ENCODE data around the gene TPM2. TPM values are rescaled to one million over a fixed set of nuclear protein-coding genes. Genes with fewer than 3 reads are reported as not detected.

The TPM2 gene
- total and polyA plus RNA-seq, 9 of the 15 experiments (the other 6 are each of a cell fraction or from before 2014, with no cell fraction given): 0.28 to 16.1 (median 4.5) TPM

DNA sequence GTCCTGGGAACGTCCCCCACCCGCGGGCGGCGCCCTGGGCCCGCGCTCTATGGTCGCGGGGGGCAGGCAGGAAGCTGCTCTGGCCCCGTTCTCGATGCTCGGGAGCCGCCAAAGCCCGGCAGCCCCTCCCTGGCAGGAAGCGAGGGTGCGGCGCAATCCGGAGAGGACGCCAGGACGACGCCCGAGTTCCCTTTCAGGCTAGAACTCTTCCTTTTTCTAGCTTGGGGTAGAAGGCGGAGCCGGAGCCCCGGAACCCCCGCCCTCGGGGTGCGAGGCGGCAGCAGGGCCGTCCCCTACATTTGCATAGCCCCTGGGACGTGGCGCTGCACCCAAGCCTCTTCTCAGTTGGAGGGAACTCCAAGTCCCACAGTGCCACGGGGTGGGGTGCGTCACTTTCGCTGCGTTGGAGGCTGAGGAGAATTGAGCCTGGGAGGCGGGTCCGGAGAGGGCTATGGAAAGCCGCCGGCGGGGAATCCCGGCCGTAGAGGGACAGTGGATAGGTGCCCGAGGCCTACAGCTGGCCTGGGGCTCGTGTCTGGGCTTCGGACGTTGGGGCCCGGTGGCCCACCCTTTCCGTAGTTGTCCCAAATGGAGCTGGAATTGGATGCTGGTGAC, 42.6 kb upstream of the TPM2 start, which contains the start of the genes CREB3 and TLN1 (continued):
- peak in 1 of 3 experiments; percentile 40 for TF ChIP-seq YY1 (IDR thresholded peaks at IDR 0.05; ENCODE audit: borderline replicate concordance in 1 of 3, control insufficient read depth in 1 of 3, extremely low read depth in 1 of 3, insufficient read depth in 3 of 3, insufficient read length in 1 of 3, insufficient replicate concordance in 2 of 3, low read depth in 1 of 3, low read length in 2 of 3)
- TF ChIP-seq NR2C1 (IDR thresholded peaks at IDR 0.05): no peak
- peak; percentile 45 for TF ChIP-seq NR2C1 (tag; IDR thresholded peaks at IDR 0.05)
- no peak for TF ChIP-seq ZBED1 (IDR thresholded peaks at IDR 0.05)
- no peak for TF ChIP-seq MAFK (IDR thresholded peaks at IDR 0.05; ENCODE audit: low read length)
- TF ChIP-seq, protein P1, sequence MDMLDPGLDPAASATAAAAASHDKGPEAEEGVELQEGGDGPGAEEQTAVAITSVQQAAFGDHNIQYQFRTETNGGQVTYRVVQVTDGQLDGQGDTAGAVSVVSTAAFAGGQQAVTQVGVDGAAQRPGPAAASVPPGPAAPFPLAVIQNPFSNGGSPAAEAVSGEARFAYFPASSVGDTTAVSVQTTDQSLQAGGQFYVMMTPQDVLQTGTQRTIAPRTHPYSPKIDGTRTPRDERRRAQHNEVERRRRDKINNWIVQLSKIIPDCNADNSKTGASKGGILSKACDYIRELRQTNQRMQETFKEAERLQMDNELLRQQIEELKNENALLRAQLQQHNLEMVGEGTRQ (CRISPR knock-in tag; IDR thresholded peaks at IDR 0.05): no peak
- no peak for TF ChIP-seq ZNF274 (IDR thresholded peaks at IDR 0.05; ENCODE audit: borderline replicate concordance, low read depth, low read length)
- TF ChIP-seq, protein P2, sequence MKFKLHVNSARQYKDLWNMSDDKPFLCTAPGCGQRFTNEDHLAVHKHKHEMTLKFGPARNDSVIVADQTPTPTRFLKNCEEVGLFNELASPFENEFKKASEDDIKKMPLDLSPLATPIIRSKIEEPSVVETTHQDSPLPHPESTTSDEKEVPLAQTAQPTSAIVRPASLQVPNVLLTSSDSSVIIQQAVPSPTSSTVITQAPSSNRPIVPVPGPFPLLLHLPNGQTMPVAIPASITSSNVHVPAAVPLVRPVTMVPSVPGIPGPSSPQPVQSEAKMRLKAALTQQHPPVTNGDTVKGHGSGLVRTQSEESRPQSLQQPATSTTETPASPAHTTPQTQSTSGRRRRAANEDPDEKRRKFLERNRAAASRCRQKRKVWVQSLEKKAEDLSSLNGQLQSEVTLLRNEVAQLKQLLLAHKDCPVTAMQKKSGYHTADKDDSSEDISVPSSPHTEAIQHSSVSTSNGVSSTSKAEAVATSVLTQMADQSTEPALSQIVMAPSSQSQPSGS (CRISPR knock-in tag; IDR thresholded peaks at IDR 0.05): no peak
- peak; percentile 80 for TF ChIP-seq SP1 (CRISPR knock-in tag; IDR thresholded peaks at IDR 0.05)
- TF ChIP-seq, protein P3, sequence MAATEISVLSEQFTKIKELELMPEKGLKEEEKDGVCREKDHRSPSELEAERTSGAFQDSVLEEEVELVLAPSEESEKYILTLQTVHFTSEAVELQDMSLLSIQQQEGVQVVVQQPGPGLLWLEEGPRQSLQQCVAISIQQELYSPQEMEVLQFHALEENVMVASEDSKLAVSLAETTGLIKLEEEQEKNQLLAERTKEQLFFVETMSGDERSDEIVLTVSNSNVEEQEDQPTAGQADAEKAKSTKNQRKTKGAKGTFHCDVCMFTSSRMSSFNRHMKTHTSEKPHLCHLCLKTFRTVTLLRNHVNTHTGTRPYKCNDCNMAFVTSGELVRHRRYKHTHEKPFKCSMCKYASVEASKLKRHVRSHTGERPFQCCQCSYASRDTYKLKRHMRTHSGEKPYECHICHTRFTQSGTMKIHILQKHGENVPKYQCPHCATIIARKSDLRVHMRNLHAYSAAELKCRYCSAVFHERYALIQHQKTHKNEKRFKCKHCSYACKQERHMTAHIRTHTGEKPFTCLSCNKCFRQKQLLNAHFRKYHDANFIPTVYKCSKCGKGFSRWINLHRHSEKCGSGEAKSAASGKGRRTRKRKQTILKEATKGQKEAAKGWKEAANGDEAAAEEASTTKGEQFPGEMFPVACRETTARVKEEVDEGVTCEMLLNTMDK (IDR thresholded peaks at IDR 0.05; ENCODE audit: borderline replicate concordance, insufficient read depth, low read depth, low read length, poor library complexity, severe bottlenecking): peak; percentile 88
- TF ChIP-seq HMGN3 (IDR thresholded peaks at IDR 0.05; ENCODE audit: borderline replicate concordance, extremely low read depth, insufficient read length, low read depth, low read length): peak; percentile 60
- TF ChIP-seq, protein P4, sequence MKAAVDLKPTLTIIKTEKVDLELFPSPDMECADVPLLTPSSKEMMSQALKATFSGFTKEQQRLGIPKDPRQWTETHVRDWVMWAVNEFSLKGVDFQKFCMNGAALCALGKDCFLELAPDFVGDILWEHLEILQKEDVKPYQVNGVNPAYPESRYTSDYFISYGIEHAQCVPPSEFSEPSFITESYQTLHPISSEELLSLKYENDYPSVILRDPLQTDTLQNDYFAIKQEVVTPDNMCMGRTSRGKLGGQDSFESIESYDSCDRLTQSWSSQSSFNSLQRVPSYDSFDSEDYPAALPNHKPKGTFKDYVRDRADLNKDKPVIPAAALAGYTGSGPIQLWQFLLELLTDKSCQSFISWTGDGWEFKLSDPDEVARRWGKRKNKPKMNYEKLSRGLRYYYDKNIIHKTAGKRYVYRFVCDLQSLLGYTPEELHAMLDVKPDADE (conservative IDR thresholded peaks at IDR 0.05; ENCODE audit: control insufficient read depth, low read depth, low read length): 0 out of 2 replicates have a peak, but pooled peaks have one; percentile 40
- no peak for TF ChIP-seq POU5F1 (IDR thresholded peaks at IDR 0.05; ENCODE audit: borderline replicate concordance, low read depth, low read length, partially characterized antibody)
- peak; percentile 81 for TF ChIP-seq HCFC1 (IDR thresholded peaks at IDR 0.05; ENCODE audit: low read depth, low read length)
- TF ChIP-seq ZZZ3 (IDR thresholded peaks at IDR 0.05): no peak
- TF ChIP-seq, protein P5, sequence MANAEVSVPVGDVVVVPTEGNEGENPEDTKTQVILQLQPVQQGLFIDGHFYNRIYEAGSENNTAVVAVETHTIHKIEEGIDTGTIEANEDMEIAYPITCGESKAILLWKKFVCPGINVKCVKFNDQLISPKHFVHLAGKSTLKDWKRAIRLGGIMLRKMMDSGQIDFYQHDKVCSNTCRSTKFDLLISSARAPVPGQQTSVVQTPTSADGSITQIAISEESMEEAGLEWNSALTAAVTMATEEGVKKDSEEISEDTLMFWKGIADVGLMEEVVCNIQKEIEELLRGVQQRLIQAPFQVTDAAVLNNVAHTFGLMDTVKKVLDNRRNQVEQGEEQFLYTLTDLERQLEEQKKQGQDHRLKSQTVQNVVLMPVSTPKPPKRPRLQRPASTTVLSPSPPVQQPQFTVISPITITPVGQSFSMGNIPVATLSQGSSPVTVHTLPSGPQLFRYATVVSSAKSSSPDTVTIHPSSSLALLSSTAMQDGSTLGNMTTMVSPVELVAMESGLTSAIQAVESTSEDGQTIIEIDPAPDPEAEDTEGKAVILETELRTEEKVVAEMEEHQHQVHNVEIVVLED (CRISPR knock-in tag; IDR thresholded peaks at IDR 0.05): peak; percentile 57; the same call in 1 of the 2 replicates
- TF ChIP-seq NEUROD1 (IDR thresholded peaks at IDR 0.05; ENCODE audit: borderline replicate concordance, low read depth, low read length, partially characterized antibody): peak; percentile 75
- TF ChIP-seq FOXP1 (CRISPR knock-in tag; IDR thresholded peaks at IDR 0.05): 0 out of 2 replicates have a peak, but pooled peaks have one; percentile 24
- TF ChIP-seq NONO (IDR thresholded peaks at IDR 0.05; ENCODE audit: low read depth in 2 of 2, low read length in 1 of 2): peak in 1 of 2 experiments; percentile 24; a peak in 1 of 4 replicates
